ENCODE measurements around the gene GAB4.

GRCh38 chr22:16965083-16965482, 42.9 kb downstream of the GAB4 start:
- TF ChIP-seq POLR2AphosphoS5 (IDR thresholded peaks at IDR 0.05) (no peak), CTCF (IDR thresholded peaks at IDR 0.05) (no peak)

Data from esophagus muscularis mucosa (tissue), 3 donors.